NB4 (cell line): ENCODE measurements around the gene AKAP6.

Experiments used
- DNase-seq: peaks from one replicate; pipeline ENCODE4 v3.0.0; 2010; ENCODE audit warnings: low read depth
- H3K4me3 ChIP-seq: one replicate; pipeline ENCODE4 v1.5.1; 2011; ENCODE audit warnings: mild to moderate bottlenecking, low read depth, low read length, moderate library complexity
- CTCF ChIP-seq: IDR thresholded peaks from one replicate; pipeline ENCODE4 v1.5.1; 2012; ENCODE audit warnings: low read depth, low read length
- MAX ChIP-seq: IDR thresholded peaks from 2 replicates; pipeline ENCODE4 v1.6.1; 2011; ENCODE audit warnings: low read depth, low read length
- MYC ChIP-seq: IDR thresholded peaks from 2 replicates; pipeline ENCODE4 v1.6.1; 2011; ENCODE audit warnings: low read depth, low read length
- POLR2A ChIP-seq: IDR thresholded peaks from 2 replicates; pipeline ENCODE4 v1.6.1; 2011; ENCODE audit warnings: mild to moderate bottlenecking; ENCODE audit not compliant: insufficient read length; ENCODE audit errors: extremely low read depth

AKAP6 gene

GRCh38 chr14:32608857-32609256 lies 279.8 kb downstream of the AKAP6 start:
- H3K4me3 ChIP-seq, result no peak overlapping the region
- DNase-seq, result no peak
- TF ChIP-seq POLR2A (no peak), MYC (no peak), MAX (no peak), CTCF (no peak)

- TF ChIP-seq MYC (no peak), POLR2A (no peak), CTCF (no peak), MAX (no peak)
- H3K4me3 ChIP-seq, result no peak overlapping the region
- no peak for DNase-seq
Observed at GRCh38 chr14:32609388-32609787, 280.3 kb downstream of the AKAP6 start.

GRCh38 chr14:32611752-32612151 lies 282.7 kb downstream of the AKAP6 start:
- no peak overlapping the region for H3K4me3 ChIP-seq
- no peak for TF ChIP-seq MAX
- TF ChIP-seq POLR2A, result no peak
- TF ChIP-seq MYC, result no peak
- TF ChIP-seq CTCF, result no peak
- DNase-seq, result no peak

- TF ChIP-seq MAX, result no peak
- TF ChIP-seq POLR2A, result no peak
- no peak for TF ChIP-seq CTCF
- TF ChIP-seq MYC, result no peak
- no peak overlapping the region for H3K4me3 ChIP-seq
- DNase-seq, result no peak
Observed at GRCh38 chr14:32618991-32619390, 289.9 kb downstream of the AKAP6 start.

GRCh38 chr14:32620303-32620702 lies 291.2 kb downstream of the AKAP6 start:
- no peak for DNase-seq
- no peak overlapping the region for H3K4me3 ChIP-seq
- TF ChIP-seq MYC (no peak), CTCF (no peak), MAX (no peak), POLR2A (no peak)

GRCh38 chr14:32620724-32621123 lies 291.6 kb downstream of the AKAP6 start:
- no peak for TF ChIP-seq MAX
- TF ChIP-seq POLR2A, result no peak
- no peak for TF ChIP-seq CTCF
- TF ChIP-seq MYC, result no peak

More at GRCh38 chr14:32620724-32621123, 291.6 kb downstream of the AKAP6 start:
- no peak overlapping the region for H3K4me3 ChIP-seq
- no peak for DNase-seq
